Measurements from ENCODE around the gene CLDN24.

DNA sequence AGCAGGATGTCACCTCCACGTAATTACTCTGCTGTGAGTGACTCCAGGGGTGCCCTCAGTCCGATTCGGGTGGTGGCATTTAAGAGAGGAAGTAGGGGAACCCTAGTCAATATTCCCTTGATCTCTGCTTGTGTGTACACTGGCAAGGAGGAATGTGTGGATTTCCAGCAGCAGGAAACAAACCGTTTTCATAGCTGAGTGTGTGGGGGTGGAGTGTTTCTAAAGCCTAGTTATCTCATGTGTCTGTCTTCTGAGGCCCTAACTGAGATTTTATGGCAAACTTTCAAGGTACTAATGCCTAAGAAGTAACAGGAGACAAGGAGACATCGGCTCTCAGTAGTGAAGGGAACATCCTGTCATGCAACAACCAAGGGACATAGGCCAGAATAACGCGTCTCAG is 6.6 kb upstream of the CLDN24 start:
- TF ChIP-seq POLR2AphosphoS5 (IDR thresholded peaks at IDR 0.05) (no peak), POLR2A (IDR thresholded peaks at IDR 0.05) (no peak), EP300 (IDR thresholded peaks at IDR 0.05) (no peak)
- TF ChIP-seq, protein P1, sequence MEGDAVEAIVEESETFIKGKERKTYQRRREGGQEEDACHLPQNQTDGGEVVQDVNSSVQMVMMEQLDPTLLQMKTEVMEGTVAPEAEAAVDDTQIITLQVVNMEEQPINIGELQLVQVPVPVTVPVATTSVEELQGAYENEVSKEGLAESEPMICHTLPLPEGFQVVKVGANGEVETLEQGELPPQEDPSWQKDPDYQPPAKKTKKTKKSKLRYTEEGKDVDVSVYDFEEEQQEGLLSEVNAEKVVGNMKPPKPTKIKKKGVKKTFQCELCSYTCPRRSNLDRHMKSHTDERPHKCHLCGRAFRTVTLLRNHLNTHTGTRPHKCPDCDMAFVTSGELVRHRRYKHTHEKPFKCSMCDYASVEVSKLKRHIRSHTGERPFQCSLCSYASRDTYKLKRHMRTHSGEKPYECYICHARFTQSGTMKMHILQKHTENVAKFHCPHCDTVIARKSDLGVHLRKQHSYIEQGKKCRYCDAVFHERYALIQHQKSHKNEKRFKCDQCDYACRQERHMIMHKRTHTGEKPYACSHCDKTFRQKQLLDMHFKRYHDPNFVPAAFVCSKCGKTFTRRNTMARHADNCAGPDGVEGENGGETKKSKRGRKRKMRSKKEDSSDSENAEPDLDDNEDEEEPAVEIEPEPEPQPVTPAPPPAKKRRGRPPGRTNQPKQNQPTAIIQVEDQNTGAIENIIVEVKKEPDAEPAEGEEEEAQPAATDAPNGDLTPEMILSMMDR (IDR thresholded peaks at IDR 0.05): no peak
